Endothelial cell of umbilical vein (primary cell): ENCODE results near the gene CREB3L2. TPM values are rescaled to one million over a fixed set of nuclear protein-coding genes. Genes with fewer than 3 reads are reported as not detected.

ENCODE experiments used
- BruUV-seq: library from RNA; stranded (reverse); fragments of 400-500 nt; replicated peaks from 2 replicates; lab custom pipeline; 2021; lab: Mats Ljungman, UMichigan
- CTCF ChIA-PET: fragments of 300-600, 350-600 bp; sonication (Branson Sonifier 250); formaldehyde crosslinking; loops from one replicate; lab custom pipeline; 2021; ENCODE audit warnings: antibody characterized with exemption, inconsistent platforms; lab: Charles Lee
- POLR2A ChIA-PET: fragments of 300-600, 350-600 bp; sonication (Branson Sonifier 250); formaldehyde crosslinking; loops from one replicate; lab custom pipeline; 2021; ENCODE audit warnings: antibody characterized with exemption, inconsistent platforms; lab: Charles Lee
- DNase-seq: peaks from one replicate; pipeline ENCODE4 v3.0.0-alpha.2; 2011; ENCODE audit warnings: low read depth, low spot score
- FAIRE-seq: peaks from 2 replicates; lab custom pipeline; 2011; peaks lifted over from hg19 to GRCh38; lab: Jason Lieb, UNC
- H2AFZ ChIP-seq: 2 replicates; pipeline ENCODE4 v1.6.0; 2012; ENCODE audit warnings: low read depth, low read length, control low read depth, inconsistent platforms
- H3K27ac ChIP-seq: 2 replicates; pipeline ENCODE4 v1.5.1; 2011; ENCODE audit warnings: low read depth, mild to moderate bottlenecking, control low read depth, low read length, moderate library complexity; ENCODE audit not compliant: insufficient read depth
- H3K27me3 ChIP-seq, 2 experiments: 2 replicates each; pipeline versions ENCODE4 v1.6.0 to v1.6.1; 2011; ENCODE audit warnings: low read length in 2 of 2, mixed read lengths in 1 of 2; ENCODE audit not compliant: control insufficient read depth in 2 of 2, insufficient read depth in 2 of 2
- H3K36me3 ChIP-seq, 2 experiments: 2 replicates in 1 of 2; 3 replicates in 1 of 2; pipeline ENCODE4 v1.5.1; 2011; ENCODE audit warnings: low read length in 2 of 2, mild to moderate bottlenecking in 1 of 2, moderate library complexity in 1 of 2; ENCODE audit not compliant: control insufficient read depth in 2 of 2, insufficient read depth in 2 of 2; ENCODE audit errors: extremely low read depth in 1 of 2
- H3K4me1 ChIP-seq: 3 replicates; pipeline ENCODE4 v1.5.1; 2011; ENCODE audit warnings: mild to moderate bottlenecking, low read length; ENCODE audit not compliant: control insufficient read depth, insufficient read depth; ENCODE audit errors: extremely low read depth
- H3K4me2 ChIP-seq: 2 replicates; pipeline ENCODE4 v1.6.1; 2011; ENCODE audit warnings: low read length, control low read depth, mixed read lengths; ENCODE audit not compliant: insufficient read depth
- H3K4me3 ChIP-seq, 3 experiments: fragments of 200-600 bp in 1 of 3; sonication (generic), shearing (Covaris generic) in 1 of 3; replicated peaks in 1 of 3; 2 replicates each; pipeline ENCODE4 v1.5.1; 2011 to 2016; ENCODE audit warnings: control low read depth in 3 of 3, low read length in 3 of 3, mild to moderate bottlenecking in 2 of 3, inconsistent platforms in 1 of 3, low read depth in 1 of 3, moderate library complexity in 1 of 3; ENCODE audit not compliant: insufficient read depth in 1 of 3
- H3K79me2 ChIP-seq: 2 replicates; pipeline ENCODE4 v1.6.0; 2012; ENCODE audit warnings: low read length, inconsistent platforms; ENCODE audit not compliant: control insufficient read depth, insufficient read depth
- H3K9ac ChIP-seq: replicated peaks from 2 replicates; pipeline ENCODE3; 2011; ENCODE audit warnings: low read length, control low read depth; ENCODE audit not compliant: insufficient read depth; ENCODE audit errors: extremely low read depth
- H3K9me1 ChIP-seq: replicated peaks from 3 replicates; pipeline ENCODE4 v1.6.0; 2011; ENCODE audit warnings: mild to moderate bottlenecking, low read length; ENCODE audit not compliant: control insufficient read depth, insufficient read depth; ENCODE audit errors: extremely low read depth
- H3K9me3 ChIP-seq: replicated peaks from 2 replicates; pipeline ENCODE4 v1.5.1; 2012; ENCODE audit warnings: low read length, inconsistent platforms; ENCODE audit not compliant: control insufficient read depth, insufficient read depth
- H4K20me1 ChIP-seq: replicated peaks from 2 replicates; pipeline ENCODE3; 2011; ENCODE audit warnings: mild to moderate bottlenecking, low read length; ENCODE audit not compliant: control insufficient read depth, insufficient read depth; ENCODE audit errors: extremely low read depth
- EZH2 ChIP-seq: IDR thresholded peaks from 2 replicates; pipeline ENCODE4 v1.6.1; 2012; ENCODE audit warnings: borderline replicate concordance, low read depth, mild to moderate bottlenecking, moderate library complexity, low read length, inconsistent platforms; ENCODE audit not compliant: severe bottlenecking
- FOS ChIP-seq: IDR thresholded peaks from 2 replicates; pipeline ENCODE4 v1.6.1; 2011; ENCODE audit warnings: mild to moderate bottlenecking, low read length, moderate library complexity, borderline replicate concordance; ENCODE audit not compliant: insufficient read depth
- GATA2 ChIP-seq: IDR thresholded peaks from 2 replicates; pipeline ENCODE4 v1.7.0; 2011; ENCODE audit warnings: low read depth, mild to moderate bottlenecking, moderate library complexity, mixed read lengths, low read length; ENCODE audit not compliant: insufficient read length, insufficient read depth
- JUN ChIP-seq: IDR thresholded peaks from 2 replicates; pipeline ENCODE4 v1.6.1; 2011; ENCODE audit warnings: borderline replicate concordance, low read depth; ENCODE audit not compliant: insufficient read length, insufficient read depth
- MYC ChIP-seq: IDR thresholded peaks from one replicate; pipeline ENCODE4 v1.6.1; 2011; ENCODE audit warnings: mild to moderate bottlenecking, low read depth, low read length
- POLR2A ChIP-seq: IDR thresholded peaks from 2 replicates; pipeline ENCODE4 v1.6.1; 2012; ENCODE audit warnings: low read depth, mild to moderate bottlenecking, control low read depth, low read length
- POLR2AphosphoS5 ChIP-seq: IDR thresholded peaks from 2 replicates; pipeline ENCODE4 v1.6.1; 2012; ENCODE audit warnings: low read depth, mild to moderate bottlenecking, control low read depth, low read length, moderate library complexity; ENCODE audit not compliant: insufficient read depth
- dilution Hi-C: fragments of 300-500 bp; cut with MboI; formaldehyde crosslinking; loops from one replicate; pipeline ENCODE4 v1.15.0; 2019; ENCODE audit warnings: low sequenced_read_pairs; ENCODE audit not compliant: extremely low pct_ligation_motif_present
- intact Hi-C: fragments of 100-400 bp; cut with micrococcal nuclease; formaldehyde crosslinking; loops from one replicate; pipeline ENCODE4 v1.10.0; 2022
- polyA plus RNA-seq, 4 experiments: library from polyadenylated mRNA; depleted of rRNA in 3 of 4; stranded (reverse) in 3 of 4; unstranded in 1 of 4; fragments of >200 nt; gene quantifications; 2 replicates each; pipeline versions ENCODE4 v1.2.1 to v1.2.3, GENCODE V29; 2011 to 2012; ENCODE audit warnings: missing spikeins in 1 of 4
- total RNA-seq: library from RNA; stranded (reverse); gene quantifications from 2 replicates; pipeline ENCODE4 v1.2.3, GENCODE V29; 2021
- TF ChIP-seq, protein P1 (sequence below), 2 donors: IDR thresholded peaks; 1 replicate in 1 of 2; 2 replicates in 1 of 2; pipeline ENCODE4 v1.5.1; 2011; ENCODE audit warnings: low read length in 2 of 2, mild to moderate bottlenecking in 2 of 2, moderate library complexity in 2 of 2, control low read depth in 1 of 2, inconsistent platforms in 1 of 2, low read depth in 1 of 2; ENCODE audit not compliant: insufficient read depth in 1 of 2; ENCODE audit errors: extremely low read depth in 1 of 2
- TF ChIP-seq, protein P2 (sequence below): IDR thresholded peaks from 2 replicates; pipeline ENCODE4 v1.6.1; 2011; ENCODE audit not compliant: insufficient read depth, insufficient read length

CREB3L2 gene
- total and polyA plus RNA-seq, 2 donors (not counting 3 experiments of a cell fraction or from before 2014, with no cell fraction given): 32.1 to 93.4 TPM

DNA sequence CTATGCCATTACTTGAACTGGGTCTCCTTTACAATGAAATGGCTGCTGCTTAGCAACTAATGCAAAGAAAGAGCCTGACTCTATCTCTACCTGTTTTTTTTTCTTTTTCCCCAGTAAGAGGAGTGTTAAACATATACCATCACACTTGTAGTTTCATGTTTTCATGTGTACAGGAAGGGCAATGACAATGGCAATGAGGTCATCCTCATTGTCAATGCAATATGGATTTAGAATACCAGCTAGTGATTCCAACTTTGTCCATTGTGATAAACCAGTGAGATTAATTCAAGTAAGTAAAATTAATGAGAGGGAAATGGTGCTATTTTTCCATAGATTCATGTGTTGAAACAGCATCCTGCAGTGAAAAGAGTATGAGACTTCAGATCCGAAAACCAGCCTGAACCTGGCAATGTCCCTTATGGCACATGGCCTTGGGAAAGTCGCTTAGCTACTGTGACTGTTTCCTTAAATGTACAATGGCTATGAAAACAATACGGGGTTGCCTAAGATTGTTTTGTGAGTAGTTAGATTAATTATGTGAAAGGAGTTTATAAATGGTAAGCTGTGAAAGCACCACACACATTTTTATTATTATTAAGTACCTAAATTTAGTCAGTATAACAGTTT is 166.3 kb downstream of the CREB3L2 start:
- Histone ChIP-seq H3K4me2 (no peak overlapping the region), H3K9ac (no peak overlapping the region), H3K9me1 (no peaks in the 10 kb centered on the region), H2AFZ (no peak overlapping the region), H3K27me3 (no peaks in the 10 kb centered on the region), H3K27ac (no peak overlapping the region), H3K4me3 (no peak overlapping the region), H4K20me1 (no peaks in the 10 kb centered on the region), H3K79me2 (no peaks in the 10 kb centered on the region), H3K9me3 (no peaks in the 10 kb centered on the region), H3K4me1 (no peaks in the 10 kb centered on the region), H3K36me3 (no peaks in the 10 kb centered on the region)
- no peak for TF ChIP-seq FOS
- TF ChIP-seq JUN: peak; percentile 18
- ChIA-PET POLR2A (no interaction called here), CTCF (interaction anchor here (1.0 kb wide), 1 partner anchor 12 kb away, joined by 5 read pairs; no protein-coding TSS in a partner anchor)
- intact Hi-C loops: no loop called here
- no peak for FAIRE-seq
- dilution Hi-C loops: no loop called here
- BruUV-seq: no TSS peak
- no peak for DNase-seq

DNA sequence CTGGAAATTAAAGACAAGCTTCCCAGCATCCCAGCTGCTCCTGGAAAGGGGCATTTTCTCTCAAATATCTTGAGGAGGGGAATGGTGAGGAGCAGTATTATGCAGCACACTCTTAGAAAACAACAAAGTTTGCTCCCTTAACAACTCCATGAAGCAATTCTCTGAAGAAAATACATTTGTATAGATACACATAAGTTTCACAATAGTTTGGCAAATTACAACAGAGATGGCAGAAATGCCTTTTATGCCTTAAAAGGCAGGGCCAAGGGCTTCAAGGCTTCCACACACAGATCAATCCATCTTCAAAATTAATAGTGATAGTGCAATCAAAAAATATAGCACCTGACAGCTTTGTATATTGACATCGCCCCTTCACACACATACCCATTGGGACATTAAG is 167.3 kb downstream of the CREB3L2 start:
- TF ChIP-seq MYC (no peak), FOS (no peak), POLR2A (no peak), JUN (no peak), EZH2 (no peak), POLR2AphosphoS5 (no peak), GATA2 (no peak)
- TF ChIP-seq, protein P1, sequence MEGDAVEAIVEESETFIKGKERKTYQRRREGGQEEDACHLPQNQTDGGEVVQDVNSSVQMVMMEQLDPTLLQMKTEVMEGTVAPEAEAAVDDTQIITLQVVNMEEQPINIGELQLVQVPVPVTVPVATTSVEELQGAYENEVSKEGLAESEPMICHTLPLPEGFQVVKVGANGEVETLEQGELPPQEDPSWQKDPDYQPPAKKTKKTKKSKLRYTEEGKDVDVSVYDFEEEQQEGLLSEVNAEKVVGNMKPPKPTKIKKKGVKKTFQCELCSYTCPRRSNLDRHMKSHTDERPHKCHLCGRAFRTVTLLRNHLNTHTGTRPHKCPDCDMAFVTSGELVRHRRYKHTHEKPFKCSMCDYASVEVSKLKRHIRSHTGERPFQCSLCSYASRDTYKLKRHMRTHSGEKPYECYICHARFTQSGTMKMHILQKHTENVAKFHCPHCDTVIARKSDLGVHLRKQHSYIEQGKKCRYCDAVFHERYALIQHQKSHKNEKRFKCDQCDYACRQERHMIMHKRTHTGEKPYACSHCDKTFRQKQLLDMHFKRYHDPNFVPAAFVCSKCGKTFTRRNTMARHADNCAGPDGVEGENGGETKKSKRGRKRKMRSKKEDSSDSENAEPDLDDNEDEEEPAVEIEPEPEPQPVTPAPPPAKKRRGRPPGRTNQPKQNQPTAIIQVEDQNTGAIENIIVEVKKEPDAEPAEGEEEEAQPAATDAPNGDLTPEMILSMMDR (IDR thresholded peaks at IDR 0.05; ENCODE audit: extremely low read depth in 1 of 2, insufficient read depth in 1 of 2, low read depth in 1 of 2, low read length in 2 of 2): no peak
- TF ChIP-seq, protein P2, sequence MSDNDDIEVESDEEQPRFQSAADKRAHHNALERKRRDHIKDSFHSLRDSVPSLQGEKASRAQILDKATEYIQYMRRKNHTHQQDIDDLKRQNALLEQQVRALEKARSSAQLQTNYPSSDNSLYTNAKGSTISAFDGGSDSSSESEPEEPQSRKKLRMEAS: no peak
- Histone ChIP-seq H3K4me3 (no peak overlapping the region), H3K4me1 (no peaks in the 10 kb centered on the region), H3K9me1 (no peaks in the 10 kb centered on the region), H3K9ac (no peak overlapping the region), H3K27ac (no peak overlapping the region), H2AFZ (no peak overlapping the region), H3K36me3 (no peaks in the 10 kb centered on the region), H3K79me2 (no peaks in the 10 kb centered on the region), H3K27me3 (no peaks in the 10 kb centered on the region), H4K20me1 (no peaks in the 10 kb centered on the region), H3K9me3 (no peaks in the 10 kb centered on the region), H3K4me2 (no peak overlapping the region)
- BruUV-seq: no TSS peak
- FAIRE-seq (no peak), DNase-seq (no peak)
- CTCF ChIA-PET: interaction anchor here (0.6 to 1.0 kb wide), 2 partner anchors 11 to 12 kb away, joined by 3 to 5 read pairs; partner anchors contain the start of gene DGKI
- intact Hi-C loops (no loop called here), dilution Hi-C loops (no loop called here)
- POLR2A ChIA-PET: no interaction called here
